ENCODE data around the gene FGF1.

Gene FGF1

GRCh38 chr5:142684508-142685041 is 1.3 kb downstream of the FGF1 start:
- Histone ChIP-seq H3K4me3 (ENCODE audit: low read depth, low read length) (no peak overlapping the region), H3K9me3 (no peaks in the 10 kb centered on the region), H3K36me3 (no peaks in the 10 kb centered on the region), H3K27me3 (no peaks in the 10 kb centered on the region), H3K4me1 (peaks cover 20% of the 10 kb centered on the region)
- TF ChIP-seq CTCF (IDR thresholded peaks at IDR 0.05; ENCODE audit: low read depth, low read length), result no peak
- no peak for DNase-seq

GRCh38 chr5:142683881-142684505 is 1.9 kb downstream of the FGF1 start:
- H3K36me3 ChIP-seq, result no peaks in the 10 kb centered on the region
- H3K27me3 ChIP-seq, result no peaks in the 10 kb centered on the region
- no peaks in the 10 kb centered on the region for H3K9me3 ChIP-seq
- H3K4me3 ChIP-seq (ENCODE audit: low read depth, low read length), result no peak overlapping the region
- peaks cover 16% of the 10 kb centered on the region for H3K4me1 ChIP-seq
- no peak for DNase-seq
- TF ChIP-seq CTCF (IDR thresholded peaks at IDR 0.05; ENCODE audit: low read depth, low read length), result no peak

- H3K4me3 ChIP-seq (ENCODE audit: low read depth, low read length), result no peak overlapping the region
- no peaks in the 10 kb centered on the region for H3K27me3 ChIP-seq
- TF ChIP-seq CTCF (IDR thresholded peaks at IDR 0.05; ENCODE audit: low read depth, low read length), result no peak
- no peak for DNase-seq
- no peaks in the 10 kb centered on the region for H3K9me3 ChIP-seq
- H3K36me3 ChIP-seq, result no peaks in the 10 kb centered on the region
- H3K4me1 ChIP-seq, result peaks cover 13% of the 10 kb centered on the region
Observed at GRCh38 chr5:142683116-142683515, 2.8 kb downstream of the FGF1 start.

- H3K4me3 ChIP-seq (ENCODE audit: low read depth, low read length), result no peak overlapping the region
- TF ChIP-seq CTCF (IDR thresholded peaks at IDR 0.05; ENCODE audit: low read depth, low read length), result no peak
- no peaks in the 10 kb centered on the region for H3K27me3 ChIP-seq
- H3K36me3 ChIP-seq, result no peaks in the 10 kb centered on the region
- no peak for DNase-seq
- no peaks in the 10 kb centered on the region for H3K9me3 ChIP-seq
- H3K4me1 ChIP-seq, result peaks cover 5% of the 10 kb centered on the region
Observed at GRCh38 chr5:142680605-142681259, 5.2 kb downstream of the FGF1 start.

GRCh38 chr5:142679744-142680143 is 6.1 kb downstream of the FGF1 start:
- Histone ChIP-seq H3K36me3 (no peaks in the 10 kb centered on the region), H3K9me3 (no peaks in the 10 kb centered on the region), H3K27me3 (no peaks in the 10 kb centered on the region), H3K4me3 (ENCODE audit: low read depth, low read length) (no peak overlapping the region), H3K4me1 (no peaks in the 10 kb centered on the region)
- no peak for TF ChIP-seq CTCF (IDR thresholded peaks at IDR 0.05; ENCODE audit: low read depth, low read length)
- DNase-seq, result no peak

- no peaks in the 10 kb centered on the region for H3K4me1 ChIP-seq
- no peaks in the 10 kb centered on the region for H3K27me3 ChIP-seq
- no peaks in the 10 kb centered on the region for H3K9me3 ChIP-seq
- DNase-seq, result no peak
- H3K36me3 ChIP-seq, result no peaks in the 10 kb centered on the region
- TF ChIP-seq CTCF (IDR thresholded peaks at IDR 0.05; ENCODE audit: low read depth, low read length), result no peak
- no peak overlapping the region for H3K4me3 ChIP-seq (ENCODE audit: low read depth, low read length)
Observed at GRCh38 chr5:142678529-142678928, 7.4 kb downstream of the FGF1 start.

Measured in BE2C (cell line).